K562 (cell line): Measurements from ENCODE around the gene TCF19. TPM values are rescaled to one million over a fixed set of nuclear protein-coding genes. Genes with fewer than 3 reads are reported as not detected.

Experiments
- BRD9 ChIP-seq: fragments of 450-650 bp; IDR thresholded peaks from 2 replicates; pipeline ENCODE4 v1.6.1; 2018; ENCODE audit warnings: low read depth; ENCODE audit not compliant: partially characterized antibody
- CREM ChIP-seq: IDR thresholded peaks from 2 replicates; pipeline ENCODE4 v1.6.1; 2014; ENCODE audit warnings: antibody characterized with exemption, low read depth
- KDM1A ChIP-seq, 2 experiments: fragments of 450-650 bp; IDR thresholded peaks; 2 replicates each; pipeline ENCODE4 v1.6.1; 2016; ENCODE audit warnings: mild to moderate bottlenecking in 2 of 2
- KDM2B ChIP-seq: fragments of 250-450 bp; sonication (Bioruptor Pico); IDR thresholded peaks from 2 replicates; pipeline ENCODE4 v1.8.0; 2021; ENCODE audit warnings: mild to moderate bottlenecking, moderate library complexity
- POLR2AphosphoS5 ChIP-seq: IDR thresholded peaks from 2 replicates; pipeline ENCODE4 v1.6.1; 2011; ENCODE audit warnings: mild to moderate bottlenecking, low read depth, low read length, moderate library complexity; ENCODE audit not compliant: control insufficient read depth, insufficient read depth
- SIRT6 ChIP-seq: IDR thresholded peaks from one replicate; pipeline ENCODE4 v1.6.1; 2012; ENCODE audit warnings: low read depth, mild to moderate bottlenecking, control low read depth, inconsistent platforms, low read length, moderate library complexity
- TAF9B ChIP-seq: fragments of 450-650 bp; IDR thresholded peaks from 2 replicates; pipeline ENCODE4 v1.6.1; 2018; ENCODE audit warnings: mild to moderate bottlenecking; ENCODE audit not compliant: partially characterized antibody
- YBX1 ChIP-seq: fragments of 450-650 bp; IDR thresholded peaks from 2 replicates; pipeline ENCODE4 v1.7.1; 2016; ENCODE audit warnings: mild to moderate bottlenecking
- ZC3H4 ChIP-seq: sonication (generic); formaldehyde crosslinking; IDR thresholded peaks from 2 replicates; pipeline ENCODE4 v1.9.0; 2021; ENCODE audit warnings: missing genetic modification reagents, borderline replicate concordance
- polyA plus RNA-seq, 8 experiments: library from polyadenylated mRNA; depleted of rRNA in 4 of 8; stranded (reverse) in 5 of 8; unstranded in 3 of 8; fragments of >200 nt; fragmentation: Nextera tagmentation in 2 of 8; fragmentation: Illumina TruSeq in 1 of 8; extraction: Ambion mirVana in 2 of 8; extraction: Trizol in 1 of 8; gene quantifications; 2 replicates each; pipeline versions ENCODE4 v1.2.1 to v1.2.3, GENCODE V29; 2011 to 2014; ENCODE audit warnings: inconsistent platforms in 1 of 8, missing spikeins in 1 of 8
- total RNA-seq, 7 experiments: library from RNA; depleted of rRNA in 6 of 7; stranded (reverse); fragments of >200 nt in 6 of 7; fragmentation: Illumina TruSeq in 2 of 7; extraction: Trizol in 2 of 7; gene quantifications; 2 replicates each; pipeline versions ENCODE4 v1.2.1 to v1.2.3, GENCODE V29; 2011 to 2021; ENCODE audit warnings: low replicate concordance in 1 of 7
- TF ChIP-seq, protein P1 (sequence below): fragments of 150-350 bp; conservative IDR thresholded peaks from 2 replicates; pipeline ENCODE4 v1.6.1; 2014; ENCODE audit warnings: low read length
- TF ChIP-seq, protein P2 (sequence below), 2 experiments: fragments of 450-650 bp in 1 of 2; IDR thresholded peaks; 2 replicates each; pipeline ENCODE4 v1.6.1; 2011 to 2017; ENCODE audit warnings: low read depth in 2 of 2, antibody characterized with exemption in 1 of 2, borderline replicate concordance in 1 of 2, low read length in 1 of 2, mild to moderate bottlenecking in 1 of 2, mixed read lengths in 1 of 2; ENCODE audit not compliant: control insufficient read depth in 1 of 2
- TF ChIP-seq, protein P3 (sequence below): fragments of 200-800 bp; sonication (Bioruptor generic); IDR thresholded peaks from 2 replicates; pipeline ENCODE4 v1.6.1; 2017; ENCODE audit warnings: missing genetic modification characterization, missing compliant biosample characterization

TCF19 gene
- total and polyA plus RNA-seq, 9 of the 15 experiments (the other 6 are each of a cell fraction or from before 2014, with no cell fraction given), result 4.2 to 42.5 (median 25.7) TPM

DNA sequence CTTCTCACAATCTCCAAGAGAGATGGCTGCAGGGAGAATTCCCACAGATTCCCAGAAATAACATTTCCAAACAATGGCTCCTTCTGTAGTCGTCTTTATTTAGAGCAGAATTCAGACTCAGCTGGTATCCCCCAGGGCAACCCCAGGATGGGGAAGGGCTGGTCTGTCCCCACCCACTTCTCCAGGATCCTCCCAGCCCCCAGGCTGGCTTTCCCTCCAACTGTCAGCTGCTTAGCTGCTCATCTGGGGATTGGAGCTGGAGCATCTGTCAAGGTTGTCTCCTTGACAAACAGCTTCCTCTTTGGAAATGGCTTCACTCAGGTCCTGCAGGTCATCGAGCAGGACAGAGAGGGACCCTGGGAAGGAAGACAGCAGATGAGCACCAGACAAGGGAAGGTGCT lies 16.0 kb upstream of the TCF19 start (continued):
- TF ChIP-seq, protein P1, sequence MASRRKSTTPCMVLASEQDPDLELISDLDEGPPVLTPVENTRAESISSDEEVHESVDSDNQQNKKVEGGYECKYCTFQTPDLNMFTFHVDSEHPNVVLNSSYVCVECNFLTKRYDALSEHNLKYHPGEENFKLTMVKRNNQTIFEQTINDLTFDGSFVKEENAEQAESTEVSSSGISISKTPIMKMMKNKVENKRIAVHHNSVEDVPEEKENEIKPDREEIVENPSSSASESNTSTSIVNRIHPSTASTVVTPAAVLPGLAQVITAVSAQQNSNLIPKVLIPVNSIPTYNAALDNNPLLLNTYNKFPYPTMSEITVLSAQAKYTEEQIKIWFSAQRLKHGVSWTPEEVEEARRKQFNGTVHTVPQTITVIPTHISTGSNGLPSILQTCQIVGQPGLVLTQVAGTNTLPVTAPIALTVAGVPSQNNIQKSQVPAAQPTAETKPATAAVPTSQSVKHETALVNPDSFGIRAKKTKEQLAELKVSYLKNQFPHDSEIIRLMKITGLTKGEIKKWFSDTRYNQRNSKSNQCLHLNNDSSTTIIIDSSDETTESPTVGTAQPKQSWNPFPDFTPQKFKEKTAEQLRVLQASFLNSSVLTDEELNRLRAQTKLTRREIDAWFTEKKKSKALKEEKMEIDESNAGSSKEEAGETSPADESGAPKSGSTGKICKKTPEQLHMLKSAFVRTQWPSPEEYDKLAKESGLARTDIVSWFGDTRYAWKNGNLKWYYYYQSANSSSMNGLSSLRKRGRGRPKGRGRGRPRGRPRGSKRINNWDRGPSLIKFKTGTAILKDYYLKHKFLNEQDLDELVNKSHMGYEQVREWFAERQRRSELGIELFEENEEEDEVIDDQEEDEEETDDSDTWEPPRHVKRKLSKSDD, result no peak
- no peak for TF ChIP-seq YBX1
- no peak for TF ChIP-seq TAF9B
- TF ChIP-seq, protein P2, sequence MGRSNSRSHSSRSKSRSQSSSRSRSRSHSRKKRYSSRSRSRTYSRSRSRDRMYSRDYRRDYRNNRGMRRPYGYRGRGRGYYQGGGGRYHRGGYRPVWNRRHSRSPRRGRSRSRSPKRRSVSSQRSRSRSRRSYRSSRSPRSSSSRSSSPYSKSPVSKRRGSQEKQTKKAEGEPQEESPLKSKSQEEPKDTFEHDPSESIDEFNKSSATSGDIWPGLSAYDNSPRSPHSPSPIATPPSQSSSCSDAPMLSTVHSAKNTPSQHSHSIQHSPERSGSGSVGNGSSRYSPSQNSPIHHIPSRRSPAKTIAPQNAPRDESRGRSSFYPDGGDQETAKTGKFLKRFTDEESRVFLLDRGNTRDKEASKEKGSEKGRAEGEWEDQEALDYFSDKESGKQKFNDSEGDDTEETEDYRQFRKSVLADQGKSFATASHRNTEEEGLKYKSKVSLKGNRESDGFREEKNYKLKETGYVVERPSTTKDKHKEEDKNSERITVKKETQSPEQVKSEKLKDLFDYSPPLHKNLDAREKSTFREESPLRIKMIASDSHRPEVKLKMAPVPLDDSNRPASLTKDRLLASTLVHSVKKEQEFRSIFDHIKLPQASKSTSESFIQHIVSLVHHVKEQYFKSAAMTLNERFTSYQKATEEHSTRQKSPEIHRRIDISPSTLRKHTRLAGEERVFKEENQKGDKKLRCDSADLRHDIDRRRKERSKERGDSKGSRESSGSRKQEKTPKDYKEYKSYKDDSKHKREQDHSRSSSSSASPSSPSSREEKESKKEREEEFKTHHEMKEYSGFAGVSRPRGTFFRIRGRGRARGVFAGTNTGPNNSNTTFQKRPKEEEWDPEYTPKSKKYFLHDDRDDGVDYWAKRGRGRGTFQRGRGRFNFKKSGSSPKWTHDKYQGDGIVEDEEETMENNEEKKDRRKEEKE (IDR thresholded peaks at IDR 0.05; ENCODE audit: borderline replicate concordance in 1 of 2, control insufficient read depth in 1 of 2, low read depth in 2 of 2, low read length in 1 of 2), result no peak
- no peak for TF ChIP-seq BRD9
- TF ChIP-seq KDM1A (IDR thresholded peaks at IDR 0.05), result no peak
- TF ChIP-seq SIRT6, result no peak
- no peak for TF ChIP-seq CREM
- TF ChIP-seq ZC3H4 (CRISPR knock-in tag), result no peak
- TF ChIP-seq KDM2B (CRISPR knock-in tag), result no peak
- TF ChIP-seq, protein P3, sequence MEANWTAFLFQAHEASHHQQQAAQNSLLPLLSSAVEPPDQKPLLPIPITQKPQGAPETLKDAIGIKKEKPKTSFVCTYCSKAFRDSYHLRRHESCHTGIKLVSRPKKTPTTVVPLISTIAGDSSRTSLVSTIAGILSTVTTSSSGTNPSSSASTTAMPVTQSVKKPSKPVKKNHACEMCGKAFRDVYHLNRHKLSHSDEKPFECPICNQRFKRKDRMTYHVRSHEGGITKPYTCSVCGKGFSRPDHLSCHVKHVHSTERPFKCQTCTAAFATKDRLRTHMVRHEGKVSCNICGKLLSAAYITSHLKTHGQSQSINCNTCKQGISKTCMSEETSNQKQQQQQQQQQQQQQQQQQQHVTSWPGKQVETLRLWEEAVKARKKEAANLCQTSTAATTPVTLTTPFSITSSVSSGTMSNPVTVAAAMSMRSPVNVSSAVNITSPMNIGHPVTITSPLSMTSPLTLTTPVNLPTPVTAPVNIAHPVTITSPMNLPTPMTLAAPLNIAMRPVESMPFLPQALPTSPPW, result no peak
- no peak for TF ChIP-seq POLR2AphosphoS5
- TF ChIP-seq, all 486 proteins: peak for 0
